Activated CD4-positive, alpha-beta T cell treated with anti-CD3 and anti-CD28 coated beads, Interleukin-2, amount 50 U/mL, for 4 hours (primary cell): Measurements from ENCODE around the gene SMG7.

ENCODE experiments used
- DNase-seq, 2 experiments: peaks; one replicate each; pipeline ENCODE4 v3.0.0-alpha.2; 2020

The SMG7 gene

DNA sequence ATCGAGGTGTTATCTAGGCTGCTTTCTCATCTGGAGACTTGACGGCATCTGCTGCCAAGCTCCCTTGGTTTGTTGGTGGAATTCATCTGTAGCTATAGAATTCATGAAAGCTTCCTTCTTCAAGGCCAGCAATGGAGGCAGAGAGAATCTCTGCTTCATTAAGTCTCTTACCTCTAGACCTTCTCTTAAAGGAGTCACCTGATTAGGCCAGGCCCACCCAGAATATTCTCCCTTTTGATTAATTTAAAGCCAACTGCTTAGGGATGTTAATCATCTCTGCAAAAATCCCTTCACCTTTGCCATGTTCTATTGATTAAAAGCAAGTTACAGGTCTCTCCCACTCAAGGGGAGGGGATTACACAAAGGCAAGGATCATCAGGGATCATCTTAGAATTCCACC, 123.2 kb downstream of the SMG7 start:
- DNase-seq: no peak

GRCh38 chr1:183596500-183596899, 124.2 kb downstream of the SMG7 start:
- no peak for DNase-seq

- no peak for DNase-seq
Measured at GRCh38 chr1:183597656-183598347, 125.5 kb downstream of the SMG7 start.

DNA sequence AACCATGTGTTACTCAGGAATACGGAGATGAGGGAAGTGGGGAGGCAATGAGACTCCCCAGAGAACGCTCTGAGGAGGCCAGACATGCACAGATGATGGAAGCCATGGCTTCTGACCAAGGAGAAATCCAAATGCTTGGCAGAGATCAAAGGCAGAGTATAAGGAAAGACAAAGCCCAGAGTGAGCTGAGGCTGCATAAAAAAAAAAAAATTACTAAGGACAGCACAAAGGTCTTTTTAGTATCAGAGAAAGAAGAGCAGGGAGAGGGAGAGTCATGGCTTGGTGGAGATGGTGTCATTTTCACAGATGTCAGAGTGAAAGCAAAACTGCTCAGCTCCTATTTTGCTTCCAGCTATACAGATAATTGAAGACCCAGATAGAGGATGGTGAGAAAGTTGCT, 126.1 kb downstream of the SMG7 start:
- no peak for DNase-seq

DNA sequence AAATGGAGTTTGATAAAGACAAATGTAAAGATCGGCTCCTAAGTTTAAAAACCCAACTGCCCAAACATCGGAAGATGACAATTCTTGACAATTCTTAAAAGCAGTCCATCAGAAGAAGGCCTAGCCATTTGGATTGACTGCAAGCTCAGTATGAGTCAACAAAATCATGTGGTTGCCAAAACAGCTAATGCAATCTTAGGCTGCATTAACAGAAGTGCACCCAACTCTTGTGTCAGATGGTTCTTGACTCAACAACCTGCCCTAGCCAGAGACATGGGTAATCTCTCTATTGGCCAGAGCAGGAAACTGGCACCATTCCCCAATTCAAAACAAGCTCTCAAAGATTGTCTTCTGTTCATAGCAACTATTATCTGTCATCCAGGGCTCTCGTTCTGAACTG, 127.8 kb downstream of the SMG7 start:
- DNase-seq: no peak

GRCh38 chr1:183600634-183601033, 128.3 kb downstream of the SMG7 start:
- no peak for DNase-seq

- DNase-seq: no peak
Measured at GRCh38 chr1:183602510-183602909, 130.2 kb downstream of the SMG7 start.
